Endothelial cell of umbilical vein (primary cell): ENCODE data around the gene LRIF1. TPM values are rescaled to one million over a fixed set of nuclear protein-coding genes. Genes with fewer than 3 reads are reported as not detected.
A peak's percentile ranks its signal among the peaks of the same experiment; 100 is the strongest.

Experiments used
- BruUV-seq: library from RNA; stranded (reverse); fragments of 400-500 nt; replicated peaks from 2 replicates; lab custom pipeline; 2021; lab: Mats Ljungman, UMichigan
- CTCF ChIA-PET: fragments of 300-600, 350-600 bp; sonication (Branson Sonifier 250); formaldehyde crosslinking; loops from one replicate; lab custom pipeline; 2021; ENCODE audit warnings: antibody characterized with exemption, inconsistent platforms; lab: Charles Lee
- POLR2A ChIA-PET: fragments of 300-600, 350-600 bp; sonication (Branson Sonifier 250); formaldehyde crosslinking; loops from one replicate; lab custom pipeline; 2021; ENCODE audit warnings: antibody characterized with exemption, inconsistent platforms; lab: Charles Lee
- DNase-seq: peaks from one replicate; pipeline ENCODE4 v3.0.0-alpha.2; 2011; ENCODE audit warnings: low read depth, low spot score
- FAIRE-seq: peaks from 2 replicates; lab custom pipeline; 2011; peaks lifted over from hg19 to GRCh38; lab: Jason Lieb, UNC
- H2AFZ ChIP-seq: 2 replicates; pipeline ENCODE4 v1.6.0; 2012; ENCODE audit warnings: low read depth, low read length, control low read depth, inconsistent platforms
- H3K27ac ChIP-seq: 2 replicates; pipeline ENCODE4 v1.5.1; 2011; ENCODE audit warnings: low read depth, mild to moderate bottlenecking, control low read depth, low read length, moderate library complexity; ENCODE audit not compliant: insufficient read depth
- H3K27me3 ChIP-seq, 2 experiments: 2 replicates each; pipeline versions ENCODE4 v1.6.0 to v1.6.1; 2011; ENCODE audit warnings: low read length in 2 of 2, mixed read lengths in 1 of 2; ENCODE audit not compliant: control insufficient read depth in 2 of 2, insufficient read depth in 2 of 2
- H3K36me3 ChIP-seq, 2 experiments: 2 replicates in 1 of 2; 3 replicates in 1 of 2; pipeline ENCODE4 v1.5.1; 2011; ENCODE audit warnings: low read length in 2 of 2, mild to moderate bottlenecking in 1 of 2, moderate library complexity in 1 of 2; ENCODE audit not compliant: control insufficient read depth in 2 of 2, insufficient read depth in 2 of 2; ENCODE audit errors: extremely low read depth in 1 of 2
- H3K4me1 ChIP-seq: 3 replicates; pipeline ENCODE4 v1.5.1; 2011; ENCODE audit warnings: mild to moderate bottlenecking, low read length; ENCODE audit not compliant: control insufficient read depth, insufficient read depth; ENCODE audit errors: extremely low read depth
- H3K4me2 ChIP-seq: 2 replicates; pipeline ENCODE4 v1.6.1; 2011; ENCODE audit warnings: low read length, control low read depth, mixed read lengths; ENCODE audit not compliant: insufficient read depth
- H3K4me3 ChIP-seq, 3 experiments: fragments of 200-600 bp in 1 of 3; sonication (generic), shearing (Covaris generic) in 1 of 3; replicated peaks in 1 of 3; 2 replicates each; pipeline ENCODE4 v1.5.1; 2011 to 2016; ENCODE audit warnings: control low read depth in 3 of 3, low read length in 3 of 3, mild to moderate bottlenecking in 2 of 3, inconsistent platforms in 1 of 3, low read depth in 1 of 3, moderate library complexity in 1 of 3; ENCODE audit not compliant: insufficient read depth in 1 of 3
- H3K79me2 ChIP-seq: 2 replicates; pipeline ENCODE4 v1.6.0; 2012; ENCODE audit warnings: low read length, inconsistent platforms; ENCODE audit not compliant: control insufficient read depth, insufficient read depth
- H3K9ac ChIP-seq: replicated peaks from 2 replicates; pipeline ENCODE3; 2011; ENCODE audit warnings: low read length, control low read depth; ENCODE audit not compliant: insufficient read depth; ENCODE audit errors: extremely low read depth
- H3K9me1 ChIP-seq: replicated peaks from 3 replicates; pipeline ENCODE4 v1.6.0; 2011; ENCODE audit warnings: mild to moderate bottlenecking, low read length; ENCODE audit not compliant: control insufficient read depth, insufficient read depth; ENCODE audit errors: extremely low read depth
- H3K9me3 ChIP-seq: replicated peaks from 2 replicates; pipeline ENCODE4 v1.5.1; 2012; ENCODE audit warnings: low read length, inconsistent platforms; ENCODE audit not compliant: control insufficient read depth, insufficient read depth
- H4K20me1 ChIP-seq: replicated peaks from 2 replicates; pipeline ENCODE3; 2011; ENCODE audit warnings: mild to moderate bottlenecking, low read length; ENCODE audit not compliant: control insufficient read depth, insufficient read depth; ENCODE audit errors: extremely low read depth
- EZH2 ChIP-seq: IDR thresholded peaks from 2 replicates; pipeline ENCODE4 v1.6.1; 2012; ENCODE audit warnings: borderline replicate concordance, low read depth, mild to moderate bottlenecking, moderate library complexity, low read length, inconsistent platforms; ENCODE audit not compliant: severe bottlenecking
- FOS ChIP-seq: IDR thresholded peaks from 2 replicates; pipeline ENCODE4 v1.6.1; 2011; ENCODE audit warnings: mild to moderate bottlenecking, low read length, moderate library complexity, borderline replicate concordance; ENCODE audit not compliant: insufficient read depth
- GATA2 ChIP-seq: IDR thresholded peaks from 2 replicates; pipeline ENCODE4 v1.7.0; 2011; ENCODE audit warnings: low read depth, mild to moderate bottlenecking, moderate library complexity, mixed read lengths, low read length; ENCODE audit not compliant: insufficient read length, insufficient read depth
- JUN ChIP-seq: IDR thresholded peaks from 2 replicates; pipeline ENCODE4 v1.6.1; 2011; ENCODE audit warnings: borderline replicate concordance, low read depth; ENCODE audit not compliant: insufficient read length, insufficient read depth
- MYC ChIP-seq: IDR thresholded peaks from one replicate; pipeline ENCODE4 v1.6.1; 2011; ENCODE audit warnings: mild to moderate bottlenecking, low read depth, low read length
- POLR2A ChIP-seq: IDR thresholded peaks from 2 replicates; pipeline ENCODE4 v1.6.1; 2012; ENCODE audit warnings: low read depth, mild to moderate bottlenecking, control low read depth, low read length
- POLR2AphosphoS5 ChIP-seq: IDR thresholded peaks from 2 replicates; pipeline ENCODE4 v1.6.1; 2012; ENCODE audit warnings: low read depth, mild to moderate bottlenecking, control low read depth, low read length, moderate library complexity; ENCODE audit not compliant: insufficient read depth
- dilution Hi-C: fragments of 300-500 bp; cut with MboI; formaldehyde crosslinking; loops from one replicate; pipeline ENCODE4 v1.15.0; 2019; ENCODE audit warnings: low sequenced_read_pairs; ENCODE audit not compliant: extremely low pct_ligation_motif_present
- intact Hi-C: fragments of 100-400 bp; cut with micrococcal nuclease; formaldehyde crosslinking; loops from one replicate; pipeline ENCODE4 v1.10.0; 2022
- polyA plus RNA-seq, 4 experiments: library from polyadenylated mRNA; depleted of rRNA in 3 of 4; stranded (reverse) in 3 of 4; unstranded in 1 of 4; fragments of >200 nt; gene quantifications; 2 replicates each; pipeline versions ENCODE4 v1.2.1 to v1.2.3, GENCODE V29; 2011 to 2012; ENCODE audit warnings: missing spikeins in 1 of 4
- total RNA-seq: library from RNA; stranded (reverse); gene quantifications from 2 replicates; pipeline ENCODE4 v1.2.3, GENCODE V29; 2021
- TF ChIP-seq, protein P1 (sequence below), 2 donors: IDR thresholded peaks; 1 replicate in 1 of 2; 2 replicates in 1 of 2; pipeline ENCODE4 v1.5.1; 2011; ENCODE audit warnings: low read length in 2 of 2, mild to moderate bottlenecking in 2 of 2, moderate library complexity in 2 of 2, control low read depth in 1 of 2, inconsistent platforms in 1 of 2, low read depth in 1 of 2; ENCODE audit not compliant: insufficient read depth in 1 of 2; ENCODE audit errors: extremely low read depth in 1 of 2
- TF ChIP-seq, protein P2 (sequence below): IDR thresholded peaks from 2 replicates; pipeline ENCODE4 v1.6.1; 2011; ENCODE audit not compliant: insufficient read depth, insufficient read length

LRIF1 gene
- total and polyA plus RNA-seq, 2 donors (not counting 3 experiments of a cell fraction or from before 2014, with no cell fraction given), result 3.5 to 13.0 TPM

DNA sequence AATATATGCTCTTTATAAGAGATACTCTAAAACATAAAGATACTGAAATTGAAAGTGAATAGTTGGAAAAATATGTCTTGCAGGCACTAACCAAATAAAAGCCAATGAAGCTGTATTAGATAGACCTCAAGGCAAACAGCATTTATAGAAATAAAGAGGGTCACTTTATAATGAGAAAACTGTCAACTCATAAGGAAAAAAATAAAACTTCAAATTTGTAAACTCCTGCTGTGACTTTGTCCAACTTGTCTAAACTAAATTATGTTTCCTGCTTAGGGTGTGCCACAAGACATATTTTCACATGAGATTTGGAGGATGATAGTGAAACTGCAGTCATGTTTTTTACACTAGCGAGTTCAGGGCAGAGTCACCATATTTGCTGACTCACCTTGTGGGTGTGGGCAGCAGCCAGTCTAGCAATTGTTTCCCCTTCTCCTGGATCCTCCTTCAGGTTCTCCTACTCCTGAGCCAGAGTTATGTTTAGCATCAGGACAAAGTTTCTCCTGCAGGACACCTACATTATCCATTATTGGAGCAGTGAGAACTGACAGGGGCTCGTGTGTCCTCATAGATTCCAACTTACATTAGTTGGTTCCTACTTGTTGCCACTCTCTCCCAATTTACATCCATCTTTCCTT is 46.9 kb downstream of the LRIF1 start:
- Histone ChIP-seq H2AFZ (no peak overlapping the region), H3K9me3 (no peaks in the 10 kb centered on the region), H3K27me3 (no peaks in the 10 kb centered on the region), H3K4me2 (peak overlapping the region; percentile 52), H3K9me1 (no peaks in the 10 kb centered on the region), H3K79me2 (no peaks in the 10 kb centered on the region), H3K36me3 (no peaks in the 10 kb centered on the region), H3K27ac (no peak overlapping the region), H3K9ac (no peak overlapping the region), H4K20me1 (no peaks in the 10 kb centered on the region), H3K4me3 (no peak overlapping the region), H3K4me1 (no peaks in the 10 kb centered on the region)
- POLR2A ChIA-PET, result no interaction called here
- intact Hi-C loops (no loop called here), dilution Hi-C loops (no loop called here)
- FAIRE-seq, result no peak
- peak; percentile 3 for DNase-seq
- TF ChIP-seq, protein P1, sequence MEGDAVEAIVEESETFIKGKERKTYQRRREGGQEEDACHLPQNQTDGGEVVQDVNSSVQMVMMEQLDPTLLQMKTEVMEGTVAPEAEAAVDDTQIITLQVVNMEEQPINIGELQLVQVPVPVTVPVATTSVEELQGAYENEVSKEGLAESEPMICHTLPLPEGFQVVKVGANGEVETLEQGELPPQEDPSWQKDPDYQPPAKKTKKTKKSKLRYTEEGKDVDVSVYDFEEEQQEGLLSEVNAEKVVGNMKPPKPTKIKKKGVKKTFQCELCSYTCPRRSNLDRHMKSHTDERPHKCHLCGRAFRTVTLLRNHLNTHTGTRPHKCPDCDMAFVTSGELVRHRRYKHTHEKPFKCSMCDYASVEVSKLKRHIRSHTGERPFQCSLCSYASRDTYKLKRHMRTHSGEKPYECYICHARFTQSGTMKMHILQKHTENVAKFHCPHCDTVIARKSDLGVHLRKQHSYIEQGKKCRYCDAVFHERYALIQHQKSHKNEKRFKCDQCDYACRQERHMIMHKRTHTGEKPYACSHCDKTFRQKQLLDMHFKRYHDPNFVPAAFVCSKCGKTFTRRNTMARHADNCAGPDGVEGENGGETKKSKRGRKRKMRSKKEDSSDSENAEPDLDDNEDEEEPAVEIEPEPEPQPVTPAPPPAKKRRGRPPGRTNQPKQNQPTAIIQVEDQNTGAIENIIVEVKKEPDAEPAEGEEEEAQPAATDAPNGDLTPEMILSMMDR (IDR thresholded peaks at IDR 0.05; ENCODE audit: extremely low read depth in 1 of 2, insufficient read depth in 1 of 2, low read depth in 1 of 2, low read length in 2 of 2), result no peak
- TF ChIP-seq JUN (no peak), POLR2AphosphoS5 (no peak), EZH2 (no peak), MYC (no peak), FOS (no peak), POLR2A (no peak), GATA2 (no peak)
- TF ChIP-seq, protein P2, sequence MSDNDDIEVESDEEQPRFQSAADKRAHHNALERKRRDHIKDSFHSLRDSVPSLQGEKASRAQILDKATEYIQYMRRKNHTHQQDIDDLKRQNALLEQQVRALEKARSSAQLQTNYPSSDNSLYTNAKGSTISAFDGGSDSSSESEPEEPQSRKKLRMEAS, result no peak
- no TSS peak for BruUV-seq
- CTCF ChIA-PET, result interaction anchor here (1.5 kb wide), 1 partner anchor 10 kb away, joined by 3 read pairs; no protein-coding TSS in a partner anchor
